ENCODE measurements around the gene CCM2L. TPM values are rescaled to one million over a fixed set of nuclear protein-coding genes. Genes with fewer than 3 reads are reported as not detected.
A peak's percentile ranks its signal among the peaks of the same experiment; 100 is the strongest.

The CCM2L gene
- total and polyA plus RNA-seq, 9 of the 15 experiments (the other 6 are each of a cell fraction or from before 2014, with no cell fraction given), result 0.04 TPM; not detected in 8

DNA sequence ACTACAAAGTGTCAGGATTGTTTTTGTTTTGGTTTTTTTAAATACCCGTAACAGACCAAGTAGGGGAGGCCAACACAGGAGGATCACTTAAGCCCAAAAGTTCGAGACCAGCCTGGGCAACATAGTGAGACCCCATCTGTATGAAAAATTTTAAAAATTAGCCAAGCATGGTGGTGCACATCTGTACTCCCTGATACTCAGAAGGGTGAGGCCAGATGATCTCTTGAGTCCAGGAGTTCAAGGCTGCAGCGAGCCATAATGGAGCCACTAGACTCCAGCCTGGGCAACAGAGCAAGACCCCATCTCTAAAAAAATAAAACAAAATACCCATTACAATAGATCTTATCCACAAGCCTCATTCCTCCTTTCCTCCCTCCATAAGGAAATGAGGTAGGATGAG, 70.5 kb downstream of the CCM2L start:
- Histone ChIP-seq H3K36me3 (ENCODE audit: control insufficient read depth, insufficient read depth, low read length) (no peaks in the 10 kb centered on the region), H3K4me1 (replicated peaks in 1 of 2; ENCODE audit: control insufficient read depth in 2 of 2, insufficient read depth in 2 of 2, low read length in 2 of 2) (no peaks in the 10 kb centered on the region; a peak in 1 of 5 replicates), H2AFZ (ENCODE audit: low read depth, low read length) (no peak overlapping the region), H3K9ac (ENCODE audit: insufficient read depth in 1 of 2, low read depth in 2 of 2, low read length in 2 of 2) (no peak overlapping the region), H3K4me3 (no peak overlapping the region), H3K4me2 (ENCODE audit: insufficient read depth, low read length) (no peak overlapping the region), H4K20me1 (replicated peaks; ENCODE audit: control insufficient read depth, insufficient read depth, low read length) (peaks cover 4% of the 10 kb centered on the region; the same call in 1 of the 2 replicates), H3K27ac (ENCODE audit: extremely low read depth, low read depth, low read length) (no peak overlapping the region), H3K9me3 (replicated peaks; ENCODE audit: control insufficient read depth, insufficient read depth, low read depth, low read length) (no peaks in the 10 kb centered on the region), H3K27me3 (ENCODE audit: control insufficient read depth in 2 of 2, insufficient read depth in 2 of 2, low read length in 2 of 2) (peaks cover 33 to 51% of the 10 kb centered on the region in 2 experiments), H3K79me2 (ENCODE audit: control insufficient read depth, insufficient read depth, low read length) (no peaks in the 10 kb centered on the region), H3K9me1 (ENCODE audit: control insufficient read depth, insufficient read depth, low read length) (no peaks in the 10 kb centered on the region)
- WGBS (ENCODE audit: insufficient coverage, low coverage, missing lambda C conversion rate), result 0% methylated on average over 3 of the region's 3 CpGs
- FAIRE-seq (no peak), ATAC-seq (no peak), DNase-seq (ENCODE audit: extremely low read depth in 1 of 4, low spot score in 3 of 4) (no peak)
- no TSS peak for BruUV-seq (replicated peaks)
- POLR2A ChIA-PET, result interaction anchor here (0.6 to 0.7 kb wide), 2 partner anchors 11 to 44 kb away, joined by 3 read pairs; no protein-coding TSS in a partner anchor
- intact Hi-C loops (cut with micrococcal nuclease) (no loop called here), in situ Hi-C loops (cut with MboI) (no loop called here)
- CTCF ChIA-PET (ENCODE audit: low intra/inter-chr PET ratio), result no interaction called here
- TF ChIP-seq ZNF589 (CRISPR knock-in tag; IDR thresholded peaks at IDR 0.05; ENCODE audit: low read depth), result no peak
- TF ChIP-seq, protein P1, sequence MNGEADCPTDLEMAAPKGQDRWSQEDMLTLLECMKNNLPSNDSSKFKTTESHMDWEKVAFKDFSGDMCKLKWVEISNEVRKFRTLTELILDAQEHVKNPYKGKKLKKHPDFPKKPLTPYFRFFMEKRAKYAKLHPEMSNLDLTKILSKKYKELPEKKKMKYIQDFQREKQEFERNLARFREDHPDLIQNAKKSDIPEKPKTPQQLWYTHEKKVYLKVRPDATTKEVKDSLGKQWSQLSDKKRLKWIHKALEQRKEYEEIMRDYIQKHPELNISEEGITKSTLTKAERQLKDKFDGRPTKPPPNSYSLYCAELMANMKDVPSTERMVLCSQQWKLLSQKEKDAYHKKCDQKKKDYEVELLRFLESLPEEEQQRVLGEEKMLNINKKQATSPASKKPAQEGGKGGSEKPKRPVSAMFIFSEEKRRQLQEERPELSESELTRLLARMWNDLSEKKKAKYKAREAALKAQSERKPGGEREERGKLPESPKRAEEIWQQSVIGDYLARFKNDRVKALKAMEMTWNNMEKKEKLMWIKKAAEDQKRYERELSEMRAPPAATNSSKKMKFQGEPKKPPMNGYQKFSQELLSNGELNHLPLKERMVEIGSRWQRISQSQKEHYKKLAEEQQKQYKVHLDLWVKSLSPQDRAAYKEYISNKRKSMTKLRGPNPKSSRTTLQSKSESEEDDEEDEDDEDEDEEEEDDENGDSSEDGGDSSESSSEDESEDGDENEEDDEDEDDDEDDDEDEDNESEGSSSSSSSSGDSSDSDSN (IDR thresholded peaks at IDR 0.05; ENCODE audit: borderline replicate concordance in 1 of 2, low read depth in 2 of 2, low read length in 2 of 2), result no peak
- no peak for TF ChIP-seq TBL1XR1 (IDR thresholded peaks at IDR 0.05; ENCODE audit: low read length in 2 of 2)
- no peak for TF ChIP-seq ZNF764 (CRISPR knock-in tag; IDR thresholded peaks at IDR 0.05; ENCODE audit: low read depth)
- TF ChIP-seq KDM1A (IDR thresholded peaks at IDR 0.05), result 0 out of 4 replicates have a peak, but pooled peaks of 1 of the 2 experiments have one; percentile 44
- TF ChIP-seq SOX6 (IDR thresholded peaks at IDR 0.05), result no peak
- TF ChIP-seq ZNF282 (CRISPR knock-in tag; IDR thresholded peaks at IDR 0.05), result no peak
- TF ChIP-seq ZNF121 (CRISPR knock-in tag; conservative IDR thresholded peaks at IDR 0.05), result peak; percentile 98
- TF ChIP-seq SETDB1 (IDR thresholded peaks at IDR 0.05; ENCODE audit: low read length), result no peak
- TF ChIP-seq RBM25 (IDR thresholded peaks at IDR 0.05; ENCODE audit: low read depth, low read length, severe bottlenecking), result peak; percentile 68
- no peak for TF ChIP-seq ZNF644 (tag; IDR thresholded peaks at IDR 0.05; ENCODE audit: low read depth)
- TF ChIP-seq, protein P2, sequence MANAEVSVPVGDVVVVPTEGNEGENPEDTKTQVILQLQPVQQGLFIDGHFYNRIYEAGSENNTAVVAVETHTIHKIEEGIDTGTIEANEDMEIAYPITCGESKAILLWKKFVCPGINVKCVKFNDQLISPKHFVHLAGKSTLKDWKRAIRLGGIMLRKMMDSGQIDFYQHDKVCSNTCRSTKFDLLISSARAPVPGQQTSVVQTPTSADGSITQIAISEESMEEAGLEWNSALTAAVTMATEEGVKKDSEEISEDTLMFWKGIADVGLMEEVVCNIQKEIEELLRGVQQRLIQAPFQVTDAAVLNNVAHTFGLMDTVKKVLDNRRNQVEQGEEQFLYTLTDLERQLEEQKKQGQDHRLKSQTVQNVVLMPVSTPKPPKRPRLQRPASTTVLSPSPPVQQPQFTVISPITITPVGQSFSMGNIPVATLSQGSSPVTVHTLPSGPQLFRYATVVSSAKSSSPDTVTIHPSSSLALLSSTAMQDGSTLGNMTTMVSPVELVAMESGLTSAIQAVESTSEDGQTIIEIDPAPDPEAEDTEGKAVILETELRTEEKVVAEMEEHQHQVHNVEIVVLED (CRISPR knock-in tag; IDR thresholded peaks at IDR 0.05), result no peak
- TF ChIP-seq ETV5 (CRISPR knock-in tag; IDR thresholded peaks at IDR 0.05; ENCODE audit: low read depth), result no peak
- no peak for TF ChIP-seq FOXJ2 (tag; IDR thresholded peaks at IDR 0.05)
- peak; percentile 56; the same call in 1 of the 2 replicates for TF ChIP-seq BCOR (IDR thresholded peaks at IDR 0.05)
- TF ChIP-seq NONO (IDR thresholded peaks at IDR 0.05; ENCODE audit: low read depth in 2 of 2, low read length in 1 of 2), result no peak
- no peak for TF ChIP-seq RBM14 (IDR thresholded peaks at IDR 0.05; ENCODE audit: borderline replicate concordance, insufficient read depth, low read depth, low read length)
- TF ChIP-seq USF1 (CRISPR knock-in tag; IDR thresholded peaks at IDR 0.05), result no peak
- no peak for TF ChIP-seq HDAC6 (IDR thresholded peaks at IDR 0.05; ENCODE audit: low read depth, low read length)
- TF ChIP-seq TARDBP (IDR thresholded peaks at IDR 0.05), result no peak

Measured in K562 (cell line).